ENCODE data around the gene CBFA2T3. TPM values are rescaled to one million over a fixed set of nuclear protein-coding genes. Genes with fewer than 3 reads are reported as not detected.

The CBFA2T3 gene
- total and polyA plus RNA-seq, 9 donors: 0.53 to 2.8 (median 1.2) TPM; not detected in 1

- no peaks in the 10 kb centered on the region for H3K9me3 ChIP-seq
- H3K27me3 ChIP-seq: no peaks in the 10 kb centered on the region
- intact Hi-C loops (cut with DNase I): no loop called here
- H3K4me1 ChIP-seq (ENCODE audit: insufficient read depth): peaks cover 5% of the 10 kb centered on the region
- no peak for DNase-seq
- no peaks in the 10 kb centered on the region for H3K36me3 ChIP-seq
- H3K27ac ChIP-seq: no peak overlapping the region
- TF ChIP-seq POLR2A (IDR thresholded peaks at IDR 0.05) (no peak), CTCF (IDR thresholded peaks at IDR 0.05) (no peak), EP300 (IDR thresholded peaks at IDR 0.05) (no peak)
- no peak overlapping the region for H3K4me3 ChIP-seq
- WGBS, 3 donors: 81 to 89% (median 84%) methylated on average over 25 of the region's 25 CpGs
Observed at GRCh38 chr16:88975511-88976061, 1.4 kb downstream of the CBFA2T3 start.

- intact Hi-C loops (cut with DNase I): no loop called here
- Histone ChIP-seq H3K4me3 (no peak overlapping the region), H3K9me3 (no peaks in the 10 kb centered on the region), H3K36me3 (no peaks in the 10 kb centered on the region), H3K27ac (no peak overlapping the region), H3K4me1 (ENCODE audit: insufficient read depth) (peaks cover 5% of the 10 kb centered on the region), H3K27me3 (no peaks in the 10 kb centered on the region)
- WGBS, 3 donors: 76 to 89% (median 89%) methylated on average over 3 of the region's 3 CpGs
- DNase-seq: no peak
- TF ChIP-seq CTCF (IDR thresholded peaks at IDR 0.05) (no peak), POLR2A (IDR thresholded peaks at IDR 0.05) (no peak), EP300 (IDR thresholded peaks at IDR 0.05) (no peak)
Observed at GRCh38 chr16:88974916-88975215, 2.1 kb downstream of the CBFA2T3 start.

- WGBS, 3 donors: 84 to 86% (median 86%) methylated on average over 27 of the region's 27 CpGs
- H3K4me1 ChIP-seq (ENCODE audit: insufficient read depth): peaks cover 5% of the 10 kb centered on the region
- no peaks in the 10 kb centered on the region for H3K27me3 ChIP-seq
- intact Hi-C loops (cut with DNase I): no loop called here
- no peaks in the 10 kb centered on the region for H3K9me3 ChIP-seq
- TF ChIP-seq POLR2A (IDR thresholded peaks at IDR 0.05) (no peak), CTCF (IDR thresholded peaks at IDR 0.05) (no peak), EP300 (IDR thresholded peaks at IDR 0.05) (no peak)
- H3K4me3 ChIP-seq: no peak overlapping the region
- DNase-seq: no peak
- no peaks in the 10 kb centered on the region for H3K36me3 ChIP-seq
- no peak overlapping the region for H3K27ac ChIP-seq
Observed at GRCh38 chr16:88974080-88974915, 2.7 kb downstream of the CBFA2T3 start.

- intact Hi-C loops (cut with DNase I): no loop called here
- H3K27me3 ChIP-seq: no peaks in the 10 kb centered on the region
- H3K9me3 ChIP-seq: no peaks in the 10 kb centered on the region
- WGBS, 3 donors: 81 to 83% (median 82%) methylated on average over 19 of the region's 19 CpGs
- no peak overlapping the region for H3K27ac ChIP-seq
- H3K36me3 ChIP-seq: no peaks in the 10 kb centered on the region
- no peak overlapping the region for H3K4me3 ChIP-seq
- H3K4me1 ChIP-seq (ENCODE audit: insufficient read depth): peaks cover 5% of the 10 kb centered on the region
- no peak for DNase-seq
- TF ChIP-seq CTCF (IDR thresholded peaks at IDR 0.05): no peak
- TF ChIP-seq POLR2A (IDR thresholded peaks at IDR 0.05): no peak
- no peak for TF ChIP-seq EP300 (IDR thresholded peaks at IDR 0.05)
Observed at GRCh38 chr16:88973415-88974050, 3.5 kb downstream of the CBFA2T3 start.
